H4 (cell line): ENCODE results near the gene DNMBP. TPM values are rescaled to one million over a fixed set of nuclear protein-coding genes. Genes with fewer than 3 reads are reported as not detected.
"Not testable (repeated sequence)": the region's sequence is repeated elsewhere in the genome, so short reads cannot be mapped to it uniquely, and the experiment has no call there.

ENCODE experiments used
- DNase-seq: peaks from one replicate; pipeline ENCODE4 v3.0.0-alpha.2; 2015; ENCODE audit warnings: low spot score
- total RNA-seq: library from RNA; depleted of rRNA; stranded (reverse); fragments of >200 nt; shearing (Covaris generic); gene quantifications from 2 replicates; pipeline ENCODE4 v1.2.3, GENCODE V29; 2014

Gene DNMBP
- total RNA-seq, 1 experiment from 2014 or later = 7.3 TPM

- DNase-seq = no peak
Observed at GRCh38 chr10:100020142-100020885, 10.6 kb upstream of the DNMBP start.

GRCh38 chr10:100019787-100020141 is 10.0 kb upstream of the DNMBP start:
- no peak for DNase-seq

- DNase-seq = no peak
Observed at GRCh38 chr10:100014071-100014762, 4.5 kb upstream of the DNMBP start.

- no peak for DNase-seq
Observed at GRCh38 chr10:100013621-100014020, 3.9 kb upstream of the DNMBP start.

- not testable (repeated sequence) for DNase-seq
Observed at GRCh38 chr10:100011906-100012305, 2.2 kb upstream of the DNMBP start.

- no peak for DNase-seq
Observed at GRCh38 chr10:100009283-100009792, 409 bp downstream of the DNMBP start.

GRCh38 chr10:100008708-100009282 is 952 bp downstream of the DNMBP start:
- DNase-seq = no peak

GRCh38 chr10:100008142-100008522 is 1.6 kb downstream of the DNMBP start:
- DNase-seq = no peak

GRCh38 chr10:100007231-100008141 is 2.3 kb downstream of the DNMBP start:
- DNase-seq = no peak

GRCh38 chr10:100006243-100006886 is 3.4 kb downstream of the DNMBP start:
- peak; percentile 79 for DNase-seq

- no peak for DNase-seq
Observed at GRCh38 chr10:100004805-100005510, 4.8 kb downstream of the DNMBP start.

GRCh38 chr10:100000109-100000644 is 9.6 kb downstream of the DNMBP start:
- no peak for DNase-seq

- DNase-seq = no peak
Observed at GRCh38 chr10:99999319-100000108, 10.2 kb downstream of the DNMBP start.

GRCh38 chr10:99998889-99999288 is 10.9 kb downstream of the DNMBP start:
- DNase-seq = no peak

GRCh38 chr10:99996671-99997648 is 12.8 kb downstream of the DNMBP start:
- no peak for DNase-seq

GRCh38 chr10:99995713-99996112 is 14.0 kb downstream of the DNMBP start:
- DNase-seq = no peak

- DNase-seq = no peak
Observed at GRCh38 chr10:99995269-99995668, 14.5 kb downstream of the DNMBP start.

- DNase-seq = no peak
Observed at GRCh38 chr10:99994801-99995200, 14.9 kb downstream of the DNMBP start.
